Dermis microvascular lymphatic vessel endothelial cell (primary cell): ENCODE measurements around the gene PRIMPOL. TPM values are rescaled to one million over a fixed set of nuclear protein-coding genes. Genes with fewer than 3 reads are reported as not detected.

Source experiments
- DNase-seq, 2 donors: peaks; one replicate each; pipeline versions ENCODE4 v3.0.0 to v3.0.0-alpha.2; 2010; ENCODE audit warnings: low read depth in 2 of 2
- total RNA-seq: library from RNA; depleted of rRNA; stranded (reverse); fragments of >200 nt; gene quantifications from 2 replicates; pipeline ENCODE4 v1.2.1, GENCODE V29; 2014

PRIMPOL gene
- total RNA-seq, 1 donor from 2014 or later = 8.5 TPM

- no peak for DNase-seq
These were observed 17.1 kb downstream of the PRIMPOL start for GRCh38 chr4:184666670-184667069.

- no peak for DNase-seq
These were observed 18.6 kb downstream of the PRIMPOL start for GRCh38 chr4:184668096-184668495.

- peak in 1 of 2 donors; percentile 45 for DNase-seq
These were observed 19.1 kb downstream of the PRIMPOL start for GRCh38 chr4:184668511-184669114.

- DNase-seq = no peak
These were observed 19.7 kb downstream of the PRIMPOL start for GRCh38 chr4:184669251-184669650.

- DNase-seq = no peak
These were observed 21.6 kb downstream of the PRIMPOL start for GRCh38 chr4:184671101-184671500.

- DNase-seq = no peak
These were observed 23.2 kb downstream of the PRIMPOL start for GRCh38 chr4:184672741-184673140.

- no peak for DNase-seq
These were observed 24.5 kb downstream of the PRIMPOL start for GRCh38 chr4:184674011-184674410.

- no peak for DNase-seq
These were observed 25.5 kb downstream of the PRIMPOL start for GRCh38 chr4:184675018-184675417.

GRCh38 chr4:184675821-184676492 is 26.4 kb downstream of the PRIMPOL start:
- DNase-seq = no peak

- DNase-seq = peak in 1 of 2 donors; percentile 30
These were observed 31.2 kb downstream of the PRIMPOL start for GRCh38 chr4:184680698-184681097.

GRCh38 chr4:184681916-184682315 is 32.4 kb downstream of the PRIMPOL start:
- DNase-seq = no peak

- no peak for DNase-seq
These were observed 35.1 kb downstream of the PRIMPOL start for GRCh38 chr4:184684491-184685189.

GRCh38 chr4:184688005-184688404 is 38.5 kb downstream of the PRIMPOL start:
- DNase-seq = no peak

- DNase-seq = peak; percentile 54 to 96
These were observed 38.9 kb downstream of the PRIMPOL start for GRCh38 chr4:184688447-184688846.

GRCh38 chr4:184689681-184690080 is 40.1 kb downstream of the PRIMPOL start:
- no peak for DNase-seq

- DNase-seq = no peak
These were observed 43.5 kb downstream of the PRIMPOL start for GRCh38 chr4:184693056-184693455.

GRCh38 chr4:184694412-184694956 is 44.9 kb downstream of the PRIMPOL start:
- DNase-seq = no peak

- DNase-seq = no peak
These were observed 45.8 kb downstream of the PRIMPOL start for GRCh38 chr4:184695178-184695896.

- no peak for DNase-seq
These were observed 48.4 kb downstream of the PRIMPOL start for GRCh38 chr4:184697956-184698355.

GRCh38 chr4:184699941-184700340 is 50.4 kb downstream of the PRIMPOL start:
- DNase-seq = no peak

GRCh38 chr4:184702114-184702513 is 52.6 kb downstream of the PRIMPOL start:
- no peak for DNase-seq

- DNase-seq = no peak
These were observed 56.2 kb downstream of the PRIMPOL start for GRCh38 chr4:184705692-184706091.
